K562 (cell line): ENCODE measurements around the gene C6orf47. TPM values are rescaled to one million over a fixed set of nuclear protein-coding genes. Genes with fewer than 3 reads are reported as not detected.

Experiments
- CEBPG ChIP-seq, 3 experiments: fragments of 200-800 bp in 1 of 3; sonication (Bioruptor generic) in 1 of 3; sonication (generic) in 1 of 3; formaldehyde crosslinking in 1 of 3; IDR thresholded peaks in 2 of 3; conservative IDR thresholded peaks in 1 of 3; 2 replicates each; pipeline versions ENCODE4 v1.6.1 to v1.8.0; 2016 to 2022; ENCODE audit warnings: missing compliant biosample characterization in 2 of 3, missing genetic modification characterization in 2 of 3, mild to moderate bottlenecking in 1 of 3, missing genetic modification reagents in 1 of 3
- CTBP1 ChIP-seq: fragments of 450-650 bp; IDR thresholded peaks from 2 replicates; pipeline ENCODE4 v1.6.1; 2016; ENCODE audit warnings: borderline replicate concordance
- DACH1 ChIP-seq: fragments of 450-650 bp; IDR thresholded peaks from 2 replicates; pipeline ENCODE4 v1.6.1; 2018; ENCODE audit not compliant: partially characterized antibody
- EZH2 ChIP-seq: IDR thresholded peaks from 2 replicates; pipeline ENCODE4 v1.6.1; 2012; ENCODE audit warnings: low read depth, mild to moderate bottlenecking, inconsistent platforms, low read length, borderline replicate concordance
- FUS ChIP-seq: fragments of 200-400 bp; formaldehyde crosslinking; optimal IDR thresholded peaks from 2 replicates; pipeline ENCODE3; 2017; ENCODE audit warnings: low read depth, low read length
- HBP1 ChIP-seq: fragments of 450-650 bp; formaldehyde crosslinking; IDR thresholded peaks from 2 replicates; pipeline ENCODE4 v1.4.0; 2022; ENCODE audit warnings: missing genetic modification characterization
- HDAC8 ChIP-seq: fragments of 450-650 bp; IDR thresholded peaks from 2 replicates; pipeline ENCODE4 v1.6.1; 2016; ENCODE audit warnings: mild to moderate bottlenecking, missing genetic modification characterization, moderate library complexity, missing compliant biosample characterization
- LEF1 ChIP-seq: fragments of 450-650 bp; IDR thresholded peaks from 2 replicates; pipeline ENCODE4 v1.6.1; 2016; ENCODE audit warnings: mild to moderate bottlenecking
- MAX ChIP-seq: sonication (generic); formaldehyde crosslinking; IDR thresholded peaks from 2 replicates; pipeline ENCODE4 v1.9.0; 2022; ENCODE audit warnings: mild to moderate bottlenecking, missing genetic modification reagents
- MECOM ChIP-seq: fragments of 250-450 bp; sonication (Bioruptor Pico); IDR thresholded peaks from 2 replicates; pipeline ENCODE4 v1.8.0; 2022; ENCODE audit warnings: inconsistent platforms
- MEF2A ChIP-seq: IDR thresholded peaks from 2 replicates; pipeline ENCODE4 v1.6.1; 2011; ENCODE audit warnings: low read depth, mild to moderate bottlenecking, low read length, moderate library complexity; ENCODE audit not compliant: control insufficient read depth
- MXI1 ChIP-seq: IDR thresholded peaks from 2 replicates; pipeline ENCODE4 v1.6.1; 2011; ENCODE audit warnings: low read depth, mild to moderate bottlenecking, improper control_type of control experiment, low read length
- MYNN ChIP-seq, 2 experiments: sonication (generic); formaldehyde crosslinking in 1 of 2; IDR thresholded peaks; 2 replicates each; pipeline versions ENCODE4 v1.5.0 to v1.6.1; 2016 to 2020; ENCODE audit warnings: antibody characterized with exemption in 1 of 2, missing genetic modification reagents in 1 of 2
- NUFIP1 ChIP-seq: fragments of 450-650 bp; IDR thresholded peaks from 2 replicates; pipeline ENCODE4 v1.6.1; 2018; ENCODE audit not compliant: partially characterized antibody
- POLR2B ChIP-seq: fragments of 450-650 bp; IDR thresholded peaks from 2 replicates; pipeline ENCODE4 v1.6.1; 2018; ENCODE audit warnings: low read depth; ENCODE audit not compliant: partially characterized antibody
- RBBP5 ChIP-seq: fragments of 200-600 bp; sonication (generic); IDR thresholded peaks from 2 replicates; pipeline ENCODE4 v1.6.1; 2012; ENCODE audit warnings: borderline replicate concordance, mild to moderate bottlenecking, low read length, control low read depth, inconsistent platforms; ENCODE audit not compliant: insufficient read depth, poor library complexity, severe bottlenecking
- RBM15 ChIP-seq: fragments of 200-400 bp; formaldehyde crosslinking; IDR thresholded peaks from 2 replicates; pipeline ENCODE4 v1.6.1; 2018; ENCODE audit warnings: mild to moderate bottlenecking, low read length, moderate library complexity; ENCODE audit not compliant: insufficient read depth
- RFX7 ChIP-seq: fragments of 250-450 bp; sonication (Bioruptor Pico); IDR thresholded peaks from 2 replicates; pipeline ENCODE4 v1.5.1; 2021; ENCODE audit warnings: mild to moderate bottlenecking
- SNAPC5 ChIP-seq: fragments of 250-450 bp; sonication (Bioruptor Pico); IDR thresholded peaks from 2 replicates; pipeline ENCODE4 v1.8.0; 2021; ENCODE audit warnings: moderate library complexity, mild to moderate bottlenecking, inconsistent platforms
- XRCC3 ChIP-seq: fragments of 450-650 bp; IDR thresholded peaks from 2 replicates; pipeline ENCODE4 v1.6.1; 2017; ENCODE audit warnings: mild to moderate bottlenecking, moderate library complexity
- ZBTB5 ChIP-seq: fragments of 450-650 bp; IDR thresholded peaks from 2 replicates; pipeline ENCODE4 v1.6.1; 2017; ENCODE audit warnings: antibody characterized with exemption
- ZBTB7A ChIP-seq: IDR thresholded peaks from 2 replicates; pipeline ENCODE4 v1.6.1; 2011; ENCODE audit warnings: low read depth, mild to moderate bottlenecking, low read length, moderate library complexity, borderline replicate concordance; ENCODE audit not compliant: control insufficient read depth
- ZFP30 ChIP-seq: fragments of 250-450 bp; sonication (Bioruptor Pico); IDR thresholded peaks from 2 replicates; pipeline ENCODE4 v1.8.0; 2022; ENCODE audit warnings: moderate library complexity, mild to moderate bottlenecking, inconsistent platforms, borderline replicate concordance
- ZNF212 ChIP-seq: fragments of 450-650 bp; formaldehyde crosslinking; IDR thresholded peaks from 2 replicates; pipeline ENCODE4 v1.4.0; 2020; ENCODE audit warnings: mild to moderate bottlenecking
- ZNF24 ChIP-seq: fragments of 450-650 bp; IDR thresholded peaks from 2 replicates; pipeline ENCODE4 v1.6.1; 2016
- ZNF316 ChIP-seq: fragments of 450-650 bp; IDR thresholded peaks from 2 replicates; pipeline ENCODE4 v1.6.1; 2016
- polyA plus RNA-seq, 8 experiments: library from polyadenylated mRNA; depleted of rRNA in 4 of 8; stranded (reverse) in 5 of 8; unstranded in 3 of 8; fragments of >200 nt; fragmentation: Nextera tagmentation in 2 of 8; fragmentation: Illumina TruSeq in 1 of 8; extraction: Ambion mirVana in 2 of 8; extraction: Trizol in 1 of 8; gene quantifications; 2 replicates each; pipeline versions ENCODE4 v1.2.1 to v1.2.3, GENCODE V29; 2011 to 2014; ENCODE audit warnings: inconsistent platforms in 1 of 8, missing spikeins in 1 of 8
- total RNA-seq, 7 experiments: library from RNA; depleted of rRNA in 6 of 7; stranded (reverse); fragments of >200 nt in 6 of 7; fragmentation: Illumina TruSeq in 2 of 7; extraction: Trizol in 2 of 7; gene quantifications; 2 replicates each; pipeline versions ENCODE4 v1.2.1 to v1.2.3, GENCODE V29; 2011 to 2021; ENCODE audit warnings: low replicate concordance in 1 of 7

C6orf47 gene
- total and polyA plus RNA-seq, 9 of the 15 experiments (the other 6 are each of a cell fraction or from before 2014, with no cell fraction given), result 0.14 to 43.8 (median 27.0) TPM

GRCh38 chr6:31620586-31621319 is 39.8 kb downstream of the C6orf47 start, which contains the start of gene PRRC2A (continued):
- TF ChIP-seq MEF2A (no peak), RBM15 (no peak), POLR2B (peak; percentile 74), HBP1 (CRISPR knock-in tag) (peak; percentile 41; the same call in 1 of the 2 replicates), ZNF212 (CRISPR knock-in tag) (no peak), DACH1 (peak; percentile 31), CEBPG (CRISPR knock-in tag; IDR thresholded peaks at IDR 0.05) (no peak), CEBPG (tag; conservative IDR thresholded peaks at IDR 0.05 in 1 of 2, IDR thresholded peaks at IDR 0.05 in 1 of 2) (no peak), NUFIP1 (no peak), MXI1 (no peak), ZBTB7A (peak; percentile 59; the same call in 1 of the 2 replicates), FUS (peak; percentile 59), MAX (peak; percentile 74), EZH2 (no peak), XRCC3 (no peak), ZFP30 (CRISPR knock-in tag) (no peak), MECOM (CRISPR knock-in tag) (no peak), LEF1 (no peak), ZNF316 (0 out of 2 replicates have a peak, but pooled peaks have one; percentile 23), HDAC8 (tag) (no peak), ZNF24 (no peak), RBBP5 (peak; percentile 95), ZBTB5 (no peak), CTBP1 (no peak; the same call in 1 of the 2 replicates), RFX7 (CRISPR knock-in tag) (no peak), SNAPC5 (CRISPR knock-in tag) (no peak), MYNN (IDR thresholded peaks at IDR 0.05) (0 out of 2 replicates have a peak, but pooled peaks have one; percentile 13), MYNN (CRISPR knock-in tag; IDR thresholded peaks at IDR 0.05) (no peak)
